NB4 (cell line): ENCODE results near the gene CD300LG.

Source experiments
- DNase-seq: peaks from one replicate; pipeline ENCODE4 v3.0.0; 2010; ENCODE audit warnings: low read depth
- H3K4me3 ChIP-seq: one replicate; pipeline ENCODE4 v1.5.1; 2011; ENCODE audit warnings: mild to moderate bottlenecking, low read depth, low read length, moderate library complexity
- MYC ChIP-seq: IDR thresholded peaks from 2 replicates; pipeline ENCODE4 v1.6.1; 2011; ENCODE audit warnings: low read depth, low read length
- POLR2A ChIP-seq: IDR thresholded peaks from 2 replicates; pipeline ENCODE4 v1.6.1; 2011; ENCODE audit warnings: mild to moderate bottlenecking; ENCODE audit not compliant: insufficient read length; ENCODE audit errors: extremely low read depth
- TF ChIP-seq, protein P1 (sequence below): IDR thresholded peaks from one replicate; pipeline ENCODE4 v1.5.1; 2012; ENCODE audit warnings: low read depth, low read length
- TF ChIP-seq, protein P2 (sequence below): IDR thresholded peaks from 2 replicates; pipeline ENCODE4 v1.6.1; 2011; ENCODE audit warnings: low read depth, low read length

CD300LG gene

DNA sequence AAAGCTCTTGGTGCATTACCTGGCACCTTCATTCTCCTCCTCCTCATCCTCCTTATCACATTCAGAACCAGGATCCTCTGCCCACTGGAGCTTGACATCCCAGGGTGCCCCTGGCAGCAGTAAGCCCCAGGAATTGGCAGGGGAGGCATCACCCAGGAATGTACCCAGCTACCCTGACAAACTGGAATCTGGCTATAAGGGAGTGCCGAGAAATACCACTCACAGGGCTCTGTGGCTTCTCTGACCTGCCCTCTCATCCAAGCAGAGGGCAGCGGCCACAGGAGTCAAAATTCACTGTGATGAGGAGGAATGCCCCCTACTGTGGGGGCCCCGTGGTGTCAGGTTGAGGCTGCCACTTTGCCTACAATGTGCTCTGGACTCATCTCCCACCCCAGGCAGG is 33.6 kb upstream of the CD300LG start:
- no peak for DNase-seq
- TF ChIP-seq, protein P1, sequence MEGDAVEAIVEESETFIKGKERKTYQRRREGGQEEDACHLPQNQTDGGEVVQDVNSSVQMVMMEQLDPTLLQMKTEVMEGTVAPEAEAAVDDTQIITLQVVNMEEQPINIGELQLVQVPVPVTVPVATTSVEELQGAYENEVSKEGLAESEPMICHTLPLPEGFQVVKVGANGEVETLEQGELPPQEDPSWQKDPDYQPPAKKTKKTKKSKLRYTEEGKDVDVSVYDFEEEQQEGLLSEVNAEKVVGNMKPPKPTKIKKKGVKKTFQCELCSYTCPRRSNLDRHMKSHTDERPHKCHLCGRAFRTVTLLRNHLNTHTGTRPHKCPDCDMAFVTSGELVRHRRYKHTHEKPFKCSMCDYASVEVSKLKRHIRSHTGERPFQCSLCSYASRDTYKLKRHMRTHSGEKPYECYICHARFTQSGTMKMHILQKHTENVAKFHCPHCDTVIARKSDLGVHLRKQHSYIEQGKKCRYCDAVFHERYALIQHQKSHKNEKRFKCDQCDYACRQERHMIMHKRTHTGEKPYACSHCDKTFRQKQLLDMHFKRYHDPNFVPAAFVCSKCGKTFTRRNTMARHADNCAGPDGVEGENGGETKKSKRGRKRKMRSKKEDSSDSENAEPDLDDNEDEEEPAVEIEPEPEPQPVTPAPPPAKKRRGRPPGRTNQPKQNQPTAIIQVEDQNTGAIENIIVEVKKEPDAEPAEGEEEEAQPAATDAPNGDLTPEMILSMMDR = no peak
- no peak for TF ChIP-seq POLR2A
- TF ChIP-seq, protein P2, sequence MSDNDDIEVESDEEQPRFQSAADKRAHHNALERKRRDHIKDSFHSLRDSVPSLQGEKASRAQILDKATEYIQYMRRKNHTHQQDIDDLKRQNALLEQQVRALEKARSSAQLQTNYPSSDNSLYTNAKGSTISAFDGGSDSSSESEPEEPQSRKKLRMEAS = no peak
- no peak for TF ChIP-seq MYC
- H3K4me3 ChIP-seq = no peak overlapping the region

- DNase-seq = no peak
- no peak overlapping the region for H3K4me3 ChIP-seq
- TF ChIP-seq, protein P2 = no peak
- TF ChIP-seq POLR2A = no peak
- TF ChIP-seq, protein P1 = no peak
- no peak for TF ChIP-seq MYC
Measured at GRCh38 chr17:43814026-43814425, 33.0 kb upstream of the CD300LG start.

DNA sequence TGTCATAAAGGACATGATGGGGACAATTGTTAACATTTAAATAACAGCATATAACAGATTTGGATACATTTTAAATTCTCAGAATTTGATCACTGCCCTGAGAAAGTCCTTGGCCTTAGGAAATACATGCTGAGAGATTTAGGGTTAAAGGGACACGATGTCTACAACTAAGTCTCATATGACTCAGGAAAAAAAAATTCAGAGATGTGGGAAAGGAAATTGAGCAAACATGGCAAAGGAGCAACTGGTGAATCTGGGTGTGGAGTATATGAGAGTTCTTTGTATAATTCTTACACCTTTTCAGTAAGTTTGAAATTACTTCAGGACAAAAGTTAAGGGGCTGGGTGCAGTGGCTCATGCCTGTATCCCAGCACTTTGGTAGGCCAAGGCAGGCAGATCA is 32.3 kb upstream of the CD300LG start:
- no peak for TF ChIP-seq POLR2A
- TF ChIP-seq, protein P1 = no peak
- TF ChIP-seq, protein P2 = no peak
- no peak for TF ChIP-seq MYC
- no peak overlapping the region for H3K4me3 ChIP-seq
- no peak for DNase-seq

GRCh38 chr17:43816336-43817320 is 30.3 kb upstream of the CD300LG start:
- TF ChIP-seq, protein P1 = no peak
- TF ChIP-seq MYC = no peak
- TF ChIP-seq, protein P2 = no peak
- no peak for TF ChIP-seq POLR2A
- H3K4me3 ChIP-seq = no peak overlapping the region
- no peak for DNase-seq

DNA sequence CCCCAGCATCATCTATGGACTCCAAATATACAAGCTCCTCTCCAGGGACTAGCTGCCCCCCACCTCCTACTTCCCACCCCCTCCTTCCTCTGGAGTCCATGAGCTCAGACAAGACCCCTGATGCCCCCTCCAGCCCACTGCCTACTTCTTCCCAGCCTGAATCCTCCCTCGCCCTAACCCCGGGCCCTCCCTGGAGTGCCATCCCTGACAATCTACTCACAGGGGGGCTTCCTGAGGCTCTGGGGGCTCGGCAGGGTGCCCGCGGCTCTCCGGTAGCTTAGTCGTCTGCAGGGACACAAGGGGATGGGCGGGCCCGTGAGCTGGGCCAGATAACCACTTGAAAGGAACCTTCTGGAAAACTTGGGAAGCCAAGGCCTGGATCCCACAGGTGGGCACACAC is 29.1 kb upstream of the CD300LG start:
- no peak for DNase-seq
- no peak overlapping the region for H3K4me3 ChIP-seq
- TF ChIP-seq MYC = no peak

GRCh38 chr17:43818966-43819365 is 28.0 kb upstream of the CD300LG start:
- H3K4me3 ChIP-seq = no peak overlapping the region
- DNase-seq = no peak
- TF ChIP-seq POLR2A (no peak), MYC (no peak)
- TF ChIP-seq, protein P2 = no peak
- TF ChIP-seq, protein P1 = no peak
